CD4-positive, CD25-positive, alpha-beta regulatory T cell (primary cell): ENCODE data around the gene GOLGA8N. TPM values are rescaled to one million over a fixed set of nuclear protein-coding genes. Genes with fewer than 3 reads are reported as not detected.

Source experiments
- ATAC-seq, 2 donors: fragments of 150-1000 bp; cut with Tn5 transposase; one replicate each; pipeline ENCODE4 v1.10.0; 2021; ENCODE audit warnings: low read depth in 2 of 2, moderate number of reproducible peaks in 2 of 2, moderate library complexity in 1 of 2
- DNase-seq, 3 donors: peaks; one replicate each; pipeline versions ENCODE4 v3.0.0 to v3.0.0-alpha.2; 2012 to 2022; ENCODE audit warnings: mixed read lengths in 1 of 3
- H3K27ac ChIP-seq: one replicate; pipeline ENCODE4 v1.7.0; 2013; ENCODE audit warnings: mild to moderate bottlenecking, low read length; ENCODE audit not compliant: insufficient read depth, poor library complexity, severe bottlenecking
- H3K27me3 ChIP-seq: one replicate; pipeline ENCODE4 v1.7.0; 2013; ENCODE audit warnings: low read length; ENCODE audit not compliant: control insufficient read depth, insufficient read depth
- H3K36me3 ChIP-seq: one replicate; pipeline ENCODE4 v1.7.0; 2013; ENCODE audit warnings: mild to moderate bottlenecking, low read length, moderate library complexity; ENCODE audit not compliant: control insufficient read depth, insufficient read depth
- H3K4me1 ChIP-seq: 2 replicates; pipeline ENCODE4 v1.7.0; 2013; ENCODE audit warnings: mild to moderate bottlenecking, low read length; ENCODE audit not compliant: insufficient read depth, control insufficient read depth, poor library complexity, severe bottlenecking
- H3K4me3 ChIP-seq: one replicate; pipeline ENCODE4 v1.7.0; 2013; ENCODE audit warnings: low read depth, mild to moderate bottlenecking, low read length, moderate library complexity
- H3K9me3 ChIP-seq, 2 experiments: 1 replicate in 1 of 2; 2 replicates in 1 of 2; pipeline ENCODE4 v1.7.0; 2013; ENCODE audit warnings: low read length in 2 of 2, mild to moderate bottlenecking in 1 of 2, moderate library complexity in 1 of 2; ENCODE audit not compliant: control insufficient read depth in 2 of 2
- H3K27ac Mint-ChIP-seq, 3 donors: one replicate each; pipeline ENCODE4 v1.8.0; 2020 to 2022; ENCODE audit warnings: mild to moderate bottlenecking in 3 of 3, mixed read lengths in 3 of 3, moderate library complexity in 2 of 3
- H3K27me3 Mint-ChIP-seq: one replicate; pipeline ENCODE4 v1.8.0; 2022; ENCODE audit warnings: mild to moderate bottlenecking, mixed read lengths
- H3K36me3 Mint-ChIP-seq: one replicate; pipeline ENCODE4 v1.8.0; 2020; ENCODE audit warnings: mixed read lengths
- H3K4me1 Mint-ChIP-seq, 4 donors: one replicate each; pipeline ENCODE4 v1.8.0; 2020 to 2022; ENCODE audit warnings: mixed read lengths in 4 of 4, mild to moderate bottlenecking in 1 of 4
- H3K4me3 Mint-ChIP-seq, 4 donors: one replicate each; pipeline ENCODE4 v1.8.0; 2020 to 2022; ENCODE audit warnings: mild to moderate bottlenecking in 4 of 4, mixed read lengths in 4 of 4, moderate library complexity in 3 of 4
- H3K9me3 Mint-ChIP-seq, 7 donors: one replicate each; pipeline ENCODE4 v1.8.0; 2020 to 2022; ENCODE audit warnings: mixed read lengths in 7 of 7, mild to moderate bottlenecking in 3 of 7, moderate library complexity in 2 of 7
- polyA plus RNA-seq, 4 donors: library from polyadenylated mRNA; unstranded; fragments of 300-500 nt; fragmentation: Illumina TruSeq; gene quantifications; one replicate each; pipeline ENCODE4 v1.2.3, GENCODE V29; 2021
- total RNA-seq: library from RNA; stranded (reverse); gene quantifications from one replicate; pipeline ENCODE4 v1.2.3, GENCODE V29; 2022

Gene GOLGA8N
- total and polyA plus RNA-seq, 5 donors from 2014 or later: 0.06 to 1.4 TPM; not detected in 3

DNA sequence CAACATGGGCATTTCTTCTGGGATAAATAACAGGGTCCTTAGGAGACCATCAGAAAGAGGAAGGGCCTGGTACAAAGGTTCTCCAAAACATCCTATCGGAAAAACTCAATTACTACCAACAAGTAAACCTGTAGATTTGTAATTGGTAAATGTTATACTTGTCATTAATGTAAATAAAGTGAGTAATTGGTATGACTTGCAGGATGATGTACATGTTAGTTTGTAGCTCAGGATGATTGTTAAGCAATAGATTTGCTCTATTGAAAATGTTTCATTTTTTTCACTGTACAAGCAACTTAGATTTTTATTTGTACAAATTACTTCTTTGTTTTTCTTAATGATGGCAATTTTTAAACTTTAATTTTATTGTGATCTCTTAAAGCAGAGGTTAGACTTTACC is 44.4 kb downstream of the GOLGA8N start:
- Mint-ChIP-seq H3K36me3 (peaks cover 19% of the 10 kb centered on the region), H3K4me3 (no peak overlapping the region), H3K4me1 (peaks cover 0 to 5% (median 3%) of the 10 kb centered on the region in 4 donors)

DNA sequence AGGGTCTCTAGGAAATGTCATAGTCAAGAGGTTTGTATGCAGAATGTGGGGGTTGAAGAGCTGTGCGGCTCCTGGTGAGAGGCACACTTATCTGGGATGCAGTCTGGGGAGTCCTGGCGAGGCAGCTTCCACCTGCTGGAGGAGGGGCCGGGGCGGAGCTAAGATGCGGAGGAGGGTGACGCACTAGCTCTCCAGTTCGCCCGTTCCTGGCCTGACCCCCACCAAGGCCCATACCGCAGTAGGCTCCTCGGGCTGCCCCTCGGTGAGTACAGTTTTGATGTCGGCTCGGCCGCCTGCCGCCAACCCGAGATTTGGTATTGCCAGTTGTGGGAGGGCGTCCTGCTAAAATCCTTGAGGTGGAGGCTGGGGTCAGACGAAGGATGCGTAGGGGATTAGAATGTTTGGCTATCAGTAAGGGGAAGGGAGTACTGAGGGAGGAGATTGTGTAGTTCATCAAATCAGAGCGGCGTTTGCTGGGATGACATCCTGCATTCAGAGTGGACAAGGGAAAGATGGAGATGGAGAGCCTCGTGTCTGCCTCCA is 48.3 kb downstream of the GOLGA8N start, which contains the start of gene SCG5:
Gene SCG5 (plus strand): TSS at position 194 of the 543 bp plus-strand sequence. CDS start 1,883 bp downstream, outside the sequence.
- H3K4me1 Mint-ChIP-seq: peaks cover 0 to 7% (median 2%) of the 10 kb centered on the region in 4 donors
- no peaks in the 10 kb centered on the region for H3K9me3 Mint-ChIP-seq
- Histone ChIP-seq H3K27me3 (no peaks in the 10 kb centered on the region), H3K27ac (no peak within 1 kb of the TSS), H3K9me3 (no peaks in the 10 kb centered on the region), H3K4me3 (no peak within 1 kb of the TSS), H3K36me3 (peaks cover 9% of the 10 kb centered on the region), H3K4me1 (no peaks in the 10 kb centered on the region)
- H3K27ac Mint-ChIP-seq: peak within 1 kb of the TSS in 2 of 3 donors; percentile 6 to 72
- peaks cover 6% of the 10 kb centered on the region for H3K36me3 Mint-ChIP-seq
- DNase-seq (no peak), ATAC-seq (no peak)
- peak within 1 kb of the TSS in 2 of 4 donors; percentile 50 to 75 for H3K4me3 Mint-ChIP-seq
- no peaks in the 10 kb centered on the region for H3K27me3 Mint-ChIP-seq

More for the DNA sequence above, 44.4 kb downstream of the GOLGA8N start:
- no peak overlapping the region for H3K27ac Mint-ChIP-seq
- no peak overlapping the region for H3K27ac ChIP-seq
- no peak for DNase-seq
- H3K9me3 Mint-ChIP-seq: no peaks in the 10 kb centered on the region
- ATAC-seq: no peak
- no peaks in the 10 kb centered on the region for H3K9me3 ChIP-seq
- H3K4me3 ChIP-seq: no peak overlapping the region
- no peaks in the 10 kb centered on the region for H3K27me3 ChIP-seq
- H3K27me3 Mint-ChIP-seq: no peaks in the 10 kb centered on the region
- H3K36me3 ChIP-seq: peaks cover 20% of the 10 kb centered on the region
- H3K4me1 ChIP-seq: no peaks in the 10 kb centered on the region

DNA sequence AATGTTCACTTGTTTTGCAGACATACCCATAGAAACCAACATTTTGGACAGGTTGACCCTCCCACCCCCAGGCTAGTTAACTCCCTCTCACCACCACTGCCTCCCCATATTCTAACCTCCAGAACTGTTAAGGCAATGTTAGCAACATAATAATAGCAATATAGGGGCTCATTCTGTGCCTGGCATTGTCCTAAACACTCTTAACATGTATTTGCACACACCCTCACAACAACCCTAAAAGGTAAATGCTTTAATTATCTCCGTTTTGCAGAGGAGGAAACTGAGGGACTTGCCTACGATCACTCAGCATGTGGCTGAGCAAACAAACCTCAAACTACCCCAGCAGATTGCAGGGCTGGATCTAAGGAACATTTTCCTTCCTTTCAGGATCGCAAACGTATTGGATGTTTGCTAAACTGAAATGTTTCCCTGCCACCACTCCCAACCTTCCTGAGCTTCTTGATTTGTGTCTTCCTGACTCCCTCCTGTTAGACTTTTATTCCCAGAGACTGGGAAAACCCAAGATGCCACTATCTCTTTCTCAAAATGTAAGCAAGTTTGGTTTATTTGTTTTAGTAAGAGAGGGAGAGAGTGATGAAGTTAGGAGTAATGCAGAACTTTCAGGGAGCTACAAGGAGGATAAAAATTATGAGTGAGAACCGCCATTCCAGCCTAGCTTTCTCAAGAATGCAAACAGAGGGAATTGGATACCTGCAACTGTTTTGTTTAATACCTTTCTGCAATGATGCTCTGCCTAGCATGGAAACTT is 49.6 kb downstream of the GOLGA8N start:
- Mint-ChIP-seq H3K27ac (no peak overlapping the region), H3K9me3 (no peaks in the 10 kb centered on the region), H3K36me3 (peaks cover 4% of the 10 kb centered on the region), H3K27me3 (no peaks in the 10 kb centered on the region), H3K4me3 (no peak overlapping the region), H3K4me1 (peaks cover 0 to 7% (median 2%) of the 10 kb centered on the region in 4 donors)
- Histone ChIP-seq H3K4me3 (no peak overlapping the region), H3K27ac (no peak overlapping the region), H3K27me3 (no peaks in the 10 kb centered on the region), H3K36me3 (no peaks in the 10 kb centered on the region), H3K4me1 (no peaks in the 10 kb centered on the region), H3K9me3 (no peaks in the 10 kb centered on the region)
- ATAC-seq (no peak), DNase-seq (no peak)

DNA sequence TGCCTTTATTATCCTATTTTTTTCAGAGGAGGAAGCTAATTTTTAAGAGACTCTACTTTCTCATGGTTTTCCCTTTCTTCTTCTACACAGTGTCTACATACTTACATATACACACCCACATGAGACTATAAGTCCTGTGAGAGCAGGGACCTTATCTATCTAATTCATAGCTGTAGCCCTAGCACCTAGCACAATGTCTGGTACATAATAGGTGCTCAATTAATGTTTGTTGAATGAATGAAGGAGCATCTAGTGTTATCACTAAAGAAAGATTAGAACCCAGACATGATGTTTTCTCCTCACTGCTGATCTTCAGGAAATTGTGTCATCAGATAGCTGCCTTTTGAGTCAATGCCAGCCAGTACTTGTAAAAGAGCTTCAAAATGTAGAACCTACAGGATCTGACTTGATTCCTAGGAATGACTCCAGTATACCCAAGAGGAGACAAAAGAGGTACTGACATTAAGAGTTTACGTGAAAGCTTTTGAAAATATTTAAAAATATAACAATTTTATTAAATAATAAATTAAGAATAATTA is 50.7 kb downstream of the GOLGA8N start:
- Mint-ChIP-seq H3K4me3 (no peak overlapping the region), H3K27ac (no peak overlapping the region), H3K9me3 (no peaks in the 10 kb centered on the region), H3K4me1 (peaks cover 0 to 7% (median 2%) of the 10 kb centered on the region in 4 donors), H3K27me3 (no peaks in the 10 kb centered on the region), H3K36me3 (peaks cover 4% of the 10 kb centered on the region)
- no peak overlapping the region for H3K27ac ChIP-seq
- H3K4me3 ChIP-seq: no peak overlapping the region
- no peaks in the 10 kb centered on the region for H3K27me3 ChIP-seq
- H3K9me3 ChIP-seq: no peaks in the 10 kb centered on the region
- ATAC-seq (no peak), DNase-seq (no peak)
- peaks cover 6% of the 10 kb centered on the region for H3K36me3 ChIP-seq
- H3K4me1 ChIP-seq: no peaks in the 10 kb centered on the region

DNA sequence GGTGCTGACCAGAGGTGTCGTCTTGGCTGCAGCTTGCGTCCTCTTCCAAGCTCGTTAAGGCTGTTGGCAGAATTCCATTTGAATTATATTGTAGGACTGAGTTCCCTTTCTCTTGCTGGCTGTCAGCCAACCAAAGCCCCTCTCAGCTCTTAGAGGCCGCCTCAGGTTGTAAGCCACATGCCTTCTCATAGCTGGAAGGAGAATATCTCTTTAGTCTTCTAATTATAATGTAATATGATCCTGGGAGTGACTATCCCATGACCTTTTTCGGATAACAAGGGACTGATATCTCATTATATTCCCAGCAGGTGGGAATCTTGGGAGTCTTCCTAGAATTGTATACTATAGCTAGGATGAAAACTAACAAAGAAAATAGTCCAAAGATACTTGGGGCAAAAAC is 53.0 kb downstream of the GOLGA8N start:
- no peak for DNase-seq
- peaks cover 6% of the 10 kb centered on the region for H3K36me3 ChIP-seq
- no peaks in the 10 kb centered on the region for H3K36me3 Mint-ChIP-seq
- no peak overlapping the region for H3K4me3 Mint-ChIP-seq
- H3K4me3 ChIP-seq: no peak overlapping the region
- no peaks in the 10 kb centered on the region for H3K27me3 Mint-ChIP-seq
- no peaks in the 10 kb centered on the region for H3K9me3 ChIP-seq
- no peaks in the 10 kb centered on the region for H3K27me3 ChIP-seq
- ATAC-seq: no peak
- H3K4me1 ChIP-seq: no peaks in the 10 kb centered on the region
- H3K27ac ChIP-seq: no peak overlapping the region
- peaks cover 0 to 6% (median 2%) of the 10 kb centered on the region in 4 donors for H3K4me1 Mint-ChIP-seq
- H3K9me3 Mint-ChIP-seq: no peaks in the 10 kb centered on the region
- H3K27ac Mint-ChIP-seq: peak overlapping the region in 1 of 3 donors; percentile 9

DNA sequence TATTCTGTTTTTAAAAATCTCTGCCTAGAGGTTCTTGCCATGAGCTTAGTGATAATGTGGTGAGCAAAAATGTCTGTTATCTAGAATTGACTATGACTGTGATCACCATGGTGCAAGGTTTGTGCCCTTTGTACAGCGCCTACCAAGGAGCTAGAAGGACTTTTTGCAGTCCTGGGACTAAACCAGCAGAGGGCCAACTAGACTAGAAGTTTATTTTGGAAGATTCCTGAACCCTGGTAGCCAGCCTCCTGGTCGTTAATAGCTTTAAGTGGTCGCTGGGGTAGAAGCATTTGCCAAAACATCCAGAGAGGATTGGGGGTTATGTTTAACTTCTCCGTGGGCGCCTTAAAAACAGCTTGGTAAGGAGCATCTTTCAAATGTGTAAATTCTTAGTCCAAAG is 56.1 kb downstream of the GOLGA8N start:
- no peaks in the 10 kb centered on the region for H3K9me3 Mint-ChIP-seq
- no peak for ATAC-seq

DNA sequence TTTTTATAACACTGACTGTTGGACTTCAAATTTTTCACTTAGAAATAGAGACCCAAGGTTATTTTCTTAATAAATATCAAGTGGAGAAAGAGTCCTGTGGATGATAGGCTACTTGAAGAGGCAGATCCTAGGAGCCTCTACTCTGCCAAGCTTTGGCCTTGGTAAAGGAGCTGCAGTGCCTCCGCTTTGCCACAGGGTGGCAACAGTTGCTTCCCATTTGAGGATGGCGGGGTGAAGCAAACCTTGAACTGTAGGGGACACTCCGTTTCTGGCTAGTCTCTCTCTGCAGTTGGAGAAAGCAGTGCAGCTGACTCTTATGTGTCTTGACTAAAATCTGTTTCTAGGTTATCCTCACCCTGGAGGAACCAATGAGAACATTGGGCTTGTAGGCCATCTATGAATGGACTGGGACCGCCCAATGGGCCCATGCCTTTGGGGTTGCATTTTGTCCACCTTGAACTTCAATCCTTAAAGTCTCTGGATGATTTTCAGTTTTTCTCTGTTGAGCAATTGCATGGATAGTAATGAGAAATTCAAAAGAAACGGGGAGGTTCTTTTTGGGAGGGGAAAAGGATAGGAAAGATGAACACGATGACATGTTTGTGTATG is 58.1 kb downstream of the GOLGA8N start:
- Mint-ChIP-seq H3K4me1 (peaks cover 0 to 5% (median 2%) of the 10 kb centered on the region in 4 donors), H3K36me3 (no peaks in the 10 kb centered on the region), H3K4me3 (peak overlapping the region in 1 of 4 donors; percentile 59), H3K27me3 (no peaks in the 10 kb centered on the region), H3K9me3 (no peaks in the 10 kb centered on the region), H3K27ac (peak overlapping the region in 2 of 3 donors; percentile 8 to 70)
- Histone ChIP-seq H3K36me3 (peaks cover 6% of the 10 kb centered on the region), H3K27ac (no peak overlapping the region), H3K4me1 (no peaks in the 10 kb centered on the region), H3K9me3 (no peaks in the 10 kb centered on the region), H3K4me3 (no peak overlapping the region), H3K27me3 (no peaks in the 10 kb centered on the region)
- DNase-seq (peak in 2 of 3 donors; percentile 32 to 69), ATAC-seq (peak; percentile 73 to 79)

More for the DNA sequence above, 56.1 kb downstream of the GOLGA8N start:
- Mint-ChIP-seq H3K36me3 (no peaks in the 10 kb centered on the region), H3K4me1 (peaks cover 0 to 9% (median 4%) of the 10 kb centered on the region in 4 donors), H3K27ac (peak overlapping the region in 1 of 3 donors; percentile 13), H3K4me3 (no peak overlapping the region), H3K27me3 (no peaks in the 10 kb centered on the region)
- no peaks in the 10 kb centered on the region for H3K9me3 ChIP-seq
- H3K4me3 ChIP-seq: no peak overlapping the region
- no peaks in the 10 kb centered on the region for H3K27me3 ChIP-seq
- H3K4me1 ChIP-seq: no peaks in the 10 kb centered on the region
- H3K36me3 ChIP-seq: peaks cover 6% of the 10 kb centered on the region
- no peak for DNase-seq
- no peak overlapping the region for H3K27ac ChIP-seq
